ENCODE data around the gene ALX3. TPM values are rescaled to one million over a fixed set of nuclear protein-coding genes. Genes with fewer than 3 reads are reported as not detected.

The ALX3 gene
- total and polyA plus RNA-seq, 2 of the 8 experiments (the other 6 are each of a cell fraction or from before 2014, with no cell fraction given) = 0.20 TPM; not detected in 1

DNA sequence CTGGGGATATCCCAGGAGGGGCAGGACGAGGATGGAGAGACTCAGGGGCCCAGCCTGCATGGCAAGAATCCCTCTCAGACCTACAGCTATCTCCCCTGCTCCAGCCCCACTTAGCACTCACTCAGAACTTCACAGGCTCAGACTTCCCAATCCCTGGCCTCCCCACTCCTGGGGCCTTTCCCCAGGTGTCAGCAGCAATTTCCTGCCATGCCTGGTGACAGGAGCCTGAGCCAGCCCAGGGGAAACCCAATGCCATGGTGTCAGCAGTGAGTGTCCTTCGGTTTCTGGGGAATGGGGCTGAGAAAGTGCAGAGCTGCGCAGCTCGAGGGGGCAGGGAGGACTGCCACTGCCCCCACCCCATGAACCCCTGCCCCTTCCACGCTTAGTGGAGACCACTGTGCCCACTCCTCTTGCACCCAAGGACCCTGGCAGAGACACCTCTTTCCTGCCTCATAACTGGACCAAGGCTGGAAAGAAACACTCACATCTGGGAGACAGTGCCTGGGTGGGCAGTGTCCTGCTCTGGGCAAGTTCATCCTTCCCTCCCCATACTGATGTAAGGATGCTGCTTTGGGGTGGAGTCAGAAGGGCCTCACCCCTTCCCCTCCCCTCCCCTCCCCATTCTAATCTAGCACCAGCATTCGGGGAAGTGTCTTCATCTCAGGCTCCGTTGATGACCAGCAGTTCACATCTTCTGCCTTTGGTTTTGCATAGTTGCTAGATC lies 24.6 kb upstream of the ALX3 start:
- Histone ChIP-seq H3K56ac (replicated peaks; ENCODE audit: insufficient read length, low read depth, low read length) (no peak overlapping the region), H3K4me3 (ENCODE audit: extremely low read depth in 1 of 4, insufficient read depth in 2 of 4, low read depth in 3 of 4, low read length in 4 of 4) (no peak overlapping the region), H3K79me1 (ENCODE audit: low read depth, low read length) (no peaks in the 10 kb centered on the region), H4K8ac (ENCODE audit: extremely low read depth, insufficient read depth, low read length) (0 out of 2 replicates have a peak overlapping the region, but pooled peaks have one; percentile 4), H3K27ac (ENCODE audit: low read depth, low read length) (no peak overlapping the region), H3K23me2 (ENCODE audit: low read depth, low read length) (no peaks in the 10 kb centered on the region), H4K91ac (replicated peaks; ENCODE audit: insufficient read length, low read length) (no peak overlapping the region), H2BK12ac (ENCODE audit: low read depth, low read length) (no peak overlapping the region), H3K9ac (replicated peaks in 1 of 4; ENCODE audit: extremely low read depth in 1 of 4, low read depth in 3 of 4, low read length in 3 of 4) (no peak overlapping the region), H3K14ac (ENCODE audit: insufficient read length) (no peak overlapping the region), H3K18ac (ENCODE audit: extremely low read depth, low read length) (no peak overlapping the region), H3K23ac (ENCODE audit: insufficient read length) (no peak overlapping the region), H2BK5ac (ENCODE audit: low read depth, low read length) (no peak overlapping the region), H3K79me2 (ENCODE audit: control insufficient read depth in 1 of 2, insufficient read depth in 2 of 2, low read length in 2 of 2) (no peaks in the 10 kb centered on the region), H2BK120ac (replicated peaks; ENCODE audit: low read depth, low read length) (no peak overlapping the region), H3K4me1 (replicated peaks in 1 of 4; ENCODE audit: control insufficient read depth in 3 of 4, insufficient read depth in 4 of 4, low read length in 3 of 4) (no peaks in the 10 kb centered on the region), H4K5ac (ENCODE audit: insufficient read length, low read depth, low read length) (no peak overlapping the region), H2AK5ac (ENCODE audit: low read depth, low read length) (no peak overlapping the region), H2BK15ac (ENCODE audit: low read length) (no peak overlapping the region), H3K27me3 (replicated peaks in 1 of 4; ENCODE audit: control insufficient read depth in 3 of 4, extremely low read depth in 1 of 4, insufficient read depth in 3 of 4, low read length in 3 of 4) (peaks cover 0 to 4% (median 0%) of the 10 kb centered on the region in 4 experiments; a peak in 2 of 7 replicates), H3K4me2 (ENCODE audit: insufficient read depth in 1 of 2, low read depth in 2 of 2, low read length in 2 of 2) (no peak overlapping the region), H2BK20ac (ENCODE audit: low read length) (no peak overlapping the region), H2AFZ (ENCODE audit: low read length) (no peak overlapping the region), H3K4ac (replicated peaks; ENCODE audit: insufficient read length, low read depth, low read length) (no peak overlapping the region), H3K36me3 (ENCODE audit: control insufficient read depth in 2 of 4, insufficient read depth in 4 of 4, low read length in 3 of 4) (no peaks in the 10 kb centered on the region), H3K9me3 (ENCODE audit: insufficient read depth in 2 of 2, low read depth in 1 of 2, low read length in 1 of 2) (no peaks in the 10 kb centered on the region), H4K20me1 (replicated peaks in 1 of 2; ENCODE audit: control insufficient read depth in 1 of 2, insufficient read depth in 2 of 2, low read length in 2 of 2) (no peaks in the 10 kb centered on the region)
- ChIA-PET CTCF (ENCODE audit: partially characterized antibody) (interaction anchor here (24.7 to 52.4 kb wide), 3 partner anchors 8 to 41 kb away, joined by 845 to 1450 read pairs (median 845); partner anchors contain the start of genes ALX3, STRIP1 and UBL4B), POLR2A (ENCODE audit: partially characterized antibody) (no interaction called here)
- WGBS, 2 experiments (ENCODE audit: extremely low coverage in 1 of 2, insufficient coverage in 1 of 2, insufficient read length in 1 of 2, insufficient replicate concordance in 2 of 2, low coverage in 1 of 2, low lambda C conversion rate in 2 of 2, missing lambda C conversion rate in 1 of 2) = 69% methylated on average over 5 of the region's 7 CpGs; no CpG with 5 or more reads in 1 of the 2 experiments
- no peak for FAIRE-seq
- no peak for DNase-seq (ENCODE audit: low read depth in 1 of 2, low spot score in 2 of 2)
- TF ChIP-seq SIX5 (IDR thresholded peaks at IDR 0.05; ENCODE audit: low read depth, low read length) = no peak
- TF ChIP-seq SP2 (IDR thresholded peaks at IDR 0.05; ENCODE audit: low read length) = no peak
- TF ChIP-seq POLR2AphosphoS5 (IDR thresholded peaks at IDR 0.05; ENCODE audit: low read depth, low read length) = no peak
- no peak for TF ChIP-seq CBX8 (IDR thresholded peaks at IDR 0.05; ENCODE audit: borderline replicate concordance, low read depth, low read length)
- no peak for TF ChIP-seq CTBP2 (IDR thresholded peaks at IDR 0.05; ENCODE audit: borderline replicate concordance, insufficient read depth, insufficient read length, low read length)
- TF ChIP-seq JUND (IDR thresholded peaks at IDR 0.05; ENCODE audit: low read length) = no peak
- no peak for TF ChIP-seq TAF7 (optimal IDR thresholded peaks at IDR 0.05; ENCODE audit: borderline replicate concordance, low read depth, low read length)
- TF ChIP-seq, protein P1, sequence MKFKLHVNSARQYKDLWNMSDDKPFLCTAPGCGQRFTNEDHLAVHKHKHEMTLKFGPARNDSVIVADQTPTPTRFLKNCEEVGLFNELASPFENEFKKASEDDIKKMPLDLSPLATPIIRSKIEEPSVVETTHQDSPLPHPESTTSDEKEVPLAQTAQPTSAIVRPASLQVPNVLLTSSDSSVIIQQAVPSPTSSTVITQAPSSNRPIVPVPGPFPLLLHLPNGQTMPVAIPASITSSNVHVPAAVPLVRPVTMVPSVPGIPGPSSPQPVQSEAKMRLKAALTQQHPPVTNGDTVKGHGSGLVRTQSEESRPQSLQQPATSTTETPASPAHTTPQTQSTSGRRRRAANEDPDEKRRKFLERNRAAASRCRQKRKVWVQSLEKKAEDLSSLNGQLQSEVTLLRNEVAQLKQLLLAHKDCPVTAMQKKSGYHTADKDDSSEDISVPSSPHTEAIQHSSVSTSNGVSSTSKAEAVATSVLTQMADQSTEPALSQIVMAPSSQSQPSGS (IDR thresholded peaks at IDR 0.05; ENCODE audit: low read length) = no peak
- TF ChIP-seq RBBP5 (IDR thresholded peaks at IDR 0.05; ENCODE audit: borderline replicate concordance, low read depth, low read length) = no peak
- TF ChIP-seq CBX5 (IDR thresholded peaks at IDR 0.05; ENCODE audit: low read depth, low read length) = no peak
- no peak for TF ChIP-seq MAFK (IDR thresholded peaks at IDR 0.05; ENCODE audit: low read depth, low read length)

Data from H1 (cell line).